VCaP (cell line): ENCODE data around the gene PPP1R14C.

Experiments used
- H3K27ac ChIP-seq: fragments of 450-650 bp; 2 replicates; pipeline ENCODE4 v1.5.1; 2017
- TF ChIP-seq, protein P1 (sequence below): fragments of 450-650 bp; conservative IDR thresholded peaks from 2 replicates; pipeline ENCODE4 v1.5.1; 2017; ENCODE audit warnings: mild to moderate bottlenecking, moderate library complexity

The PPP1R14C gene

DNA sequence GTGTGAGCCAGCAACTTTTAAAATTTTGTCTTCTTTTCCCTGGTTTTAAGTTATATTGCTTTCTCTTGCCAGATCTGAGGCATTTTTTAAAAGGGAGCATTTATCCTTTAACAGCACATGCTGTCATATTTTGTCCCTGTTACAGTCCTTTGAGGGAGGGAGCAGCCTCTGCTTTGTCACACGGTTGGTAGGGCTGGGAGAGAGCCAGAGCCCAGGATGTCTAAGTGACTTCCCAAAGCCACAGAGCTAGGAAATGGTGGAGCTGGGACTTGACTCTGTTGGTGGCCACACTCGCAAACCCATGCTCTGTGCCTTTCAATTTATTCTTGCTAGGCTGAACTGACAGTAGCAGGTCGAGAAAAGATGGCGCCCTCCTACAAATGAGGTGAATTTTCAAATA, 145.6 kb downstream of the PPP1R14C start:
- no peak overlapping the region for H3K27ac ChIP-seq
- TF ChIP-seq, protein P1, sequence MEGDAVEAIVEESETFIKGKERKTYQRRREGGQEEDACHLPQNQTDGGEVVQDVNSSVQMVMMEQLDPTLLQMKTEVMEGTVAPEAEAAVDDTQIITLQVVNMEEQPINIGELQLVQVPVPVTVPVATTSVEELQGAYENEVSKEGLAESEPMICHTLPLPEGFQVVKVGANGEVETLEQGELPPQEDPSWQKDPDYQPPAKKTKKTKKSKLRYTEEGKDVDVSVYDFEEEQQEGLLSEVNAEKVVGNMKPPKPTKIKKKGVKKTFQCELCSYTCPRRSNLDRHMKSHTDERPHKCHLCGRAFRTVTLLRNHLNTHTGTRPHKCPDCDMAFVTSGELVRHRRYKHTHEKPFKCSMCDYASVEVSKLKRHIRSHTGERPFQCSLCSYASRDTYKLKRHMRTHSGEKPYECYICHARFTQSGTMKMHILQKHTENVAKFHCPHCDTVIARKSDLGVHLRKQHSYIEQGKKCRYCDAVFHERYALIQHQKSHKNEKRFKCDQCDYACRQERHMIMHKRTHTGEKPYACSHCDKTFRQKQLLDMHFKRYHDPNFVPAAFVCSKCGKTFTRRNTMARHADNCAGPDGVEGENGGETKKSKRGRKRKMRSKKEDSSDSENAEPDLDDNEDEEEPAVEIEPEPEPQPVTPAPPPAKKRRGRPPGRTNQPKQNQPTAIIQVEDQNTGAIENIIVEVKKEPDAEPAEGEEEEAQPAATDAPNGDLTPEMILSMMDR: no peak

DNA sequence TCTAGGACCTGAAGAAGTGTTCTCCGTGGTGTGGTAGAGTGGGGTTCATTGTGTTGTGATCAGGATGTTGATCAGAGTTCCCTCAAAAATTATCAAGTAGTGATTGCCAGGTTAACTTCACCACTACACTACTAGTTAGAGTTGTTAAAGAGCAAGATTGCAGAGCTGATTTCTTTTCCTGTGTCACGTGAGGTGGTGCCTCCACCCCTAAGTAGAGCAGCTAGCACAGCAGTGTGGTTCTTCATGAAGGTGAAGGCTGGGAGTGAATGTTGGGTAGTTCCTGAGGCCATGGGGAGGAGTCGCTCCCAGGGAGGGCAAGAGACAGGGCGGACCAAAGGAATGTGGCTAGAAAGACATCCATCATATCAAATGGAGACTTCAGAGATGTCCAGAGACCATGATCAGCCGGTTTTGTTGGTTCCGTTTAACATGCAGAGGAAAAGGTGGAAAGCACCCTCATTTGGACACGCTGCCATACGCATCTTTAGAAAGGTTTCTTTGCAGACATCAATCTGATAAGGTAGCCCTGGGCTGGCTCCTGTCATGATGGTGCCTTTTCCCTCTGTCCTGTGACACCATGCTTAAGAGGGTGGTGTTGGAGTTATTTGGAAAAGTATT, 146.7 kb downstream of the PPP1R14C start:
- TF ChIP-seq, protein P1: no peak
- no peak overlapping the region for H3K27ac ChIP-seq

DNA sequence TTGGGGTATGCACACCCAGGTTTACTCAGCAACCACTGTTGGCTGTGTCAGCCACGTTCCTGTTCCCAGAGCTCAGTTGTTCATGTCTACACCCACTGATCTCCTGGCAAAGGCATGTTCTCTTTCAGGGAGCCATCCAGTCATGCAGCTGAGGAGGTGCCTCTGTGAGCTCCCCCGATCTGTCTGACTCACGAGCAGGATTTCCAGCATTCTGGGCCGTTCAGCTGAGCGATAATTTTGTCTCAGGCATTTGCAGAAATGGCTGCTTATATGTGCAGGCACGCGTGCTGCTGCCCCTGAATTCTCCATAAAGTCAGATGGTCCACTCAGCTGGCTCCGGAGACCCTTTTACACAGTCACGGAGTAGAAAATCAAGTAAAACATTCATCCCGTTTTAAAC, 147.6 kb downstream of the PPP1R14C start:
- TF ChIP-seq, protein P1: no peak
- no peak overlapping the region for H3K27ac ChIP-seq

DNA sequence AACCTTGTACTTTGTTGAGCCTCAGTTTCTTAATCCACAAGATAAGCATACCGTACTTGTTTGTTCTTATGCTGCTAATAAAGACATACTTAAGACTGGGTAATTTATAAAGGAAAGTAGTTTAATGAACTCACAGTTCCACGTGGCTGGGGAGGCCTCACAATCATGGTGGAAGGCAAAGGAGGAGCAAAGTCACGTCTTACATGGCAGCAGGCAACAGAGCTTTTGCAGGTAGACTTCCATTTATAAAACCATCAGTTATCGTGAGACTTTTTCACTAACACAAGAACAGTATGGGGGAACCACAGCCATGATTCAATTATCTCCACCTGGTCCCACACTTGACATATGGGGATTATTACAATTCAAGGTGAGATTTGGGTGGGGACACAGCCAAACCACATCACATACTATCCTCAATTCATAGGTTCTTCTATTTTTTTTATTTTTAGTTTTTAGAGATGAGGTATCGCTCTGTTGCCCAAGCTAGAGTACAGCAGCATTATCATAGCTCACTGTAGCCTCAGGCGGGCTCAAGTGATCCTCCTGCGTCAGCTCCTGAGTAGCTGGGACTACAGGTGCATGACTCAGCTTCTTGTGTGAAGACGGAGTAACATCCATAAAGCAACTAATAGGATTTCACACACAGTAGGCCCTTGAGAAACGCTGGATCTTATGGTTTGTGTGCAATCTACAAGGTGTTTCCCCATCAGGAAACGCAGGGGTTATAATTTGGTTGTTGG, 149.3 kb downstream of the PPP1R14C start:
- TF ChIP-seq, protein P1: no peak

DNA sequence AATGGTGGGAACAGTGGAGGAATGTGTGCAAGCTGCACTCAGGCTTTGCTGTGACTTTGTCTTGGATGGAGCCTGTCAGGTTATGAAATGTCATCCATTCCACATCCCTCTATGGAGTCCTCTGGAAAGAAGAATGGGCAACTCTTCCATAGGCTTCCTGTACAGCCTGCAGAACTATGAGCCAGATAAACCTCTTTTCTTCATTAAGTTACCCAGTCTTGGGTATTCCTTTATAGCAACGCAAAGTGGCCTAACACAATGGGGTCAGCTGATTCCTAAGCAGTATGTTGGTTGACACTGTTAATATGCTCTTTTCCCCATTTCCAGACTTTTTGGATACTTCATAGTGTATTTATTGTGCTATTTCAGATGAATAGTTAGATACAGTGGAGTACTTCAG, 150.2 kb downstream of the PPP1R14C start:
- TF ChIP-seq, protein P1: no peak
- H3K27ac ChIP-seq: no peak overlapping the region

More for the DNA sequence above, 149.3 kb downstream of the PPP1R14C start:
- no peak overlapping the region for H3K27ac ChIP-seq

DNA sequence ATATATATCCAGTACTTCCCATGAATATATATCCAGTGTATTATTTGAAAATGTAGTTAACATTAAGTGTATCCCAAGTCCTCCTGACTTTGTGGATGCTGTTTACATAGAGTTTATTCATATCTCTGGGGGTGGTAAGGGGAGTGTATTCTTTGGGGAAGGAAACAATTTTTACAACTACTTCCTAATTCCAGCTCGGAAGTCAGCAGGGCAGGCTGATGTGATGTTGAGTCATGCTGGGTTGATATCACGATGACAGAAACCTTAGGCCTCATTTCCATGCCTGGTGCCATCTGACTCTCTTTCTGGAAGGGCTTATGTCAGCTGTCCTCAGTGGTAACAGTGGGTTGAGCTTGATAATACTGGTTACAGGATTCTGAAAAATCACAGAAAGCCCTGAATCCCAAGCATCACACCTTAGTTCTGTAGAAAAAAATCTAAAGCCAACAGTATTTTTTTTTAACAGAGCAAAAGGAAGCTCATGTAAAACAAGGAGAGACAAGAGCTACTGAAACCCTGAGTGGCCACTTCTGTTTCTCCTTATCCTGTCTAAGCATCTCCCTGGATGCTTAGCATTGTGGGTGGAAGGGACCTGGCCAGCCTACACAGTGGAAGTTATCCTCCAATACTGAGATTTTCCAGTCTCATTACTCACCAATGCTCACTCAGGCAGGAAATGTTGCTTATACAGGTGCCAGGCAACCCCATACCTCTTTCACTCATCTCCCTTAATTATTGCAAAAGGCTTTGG, 150.8 kb downstream of the PPP1R14C start:
- no peak overlapping the region for H3K27ac ChIP-seq
- TF ChIP-seq, protein P1: no peak

DNA sequence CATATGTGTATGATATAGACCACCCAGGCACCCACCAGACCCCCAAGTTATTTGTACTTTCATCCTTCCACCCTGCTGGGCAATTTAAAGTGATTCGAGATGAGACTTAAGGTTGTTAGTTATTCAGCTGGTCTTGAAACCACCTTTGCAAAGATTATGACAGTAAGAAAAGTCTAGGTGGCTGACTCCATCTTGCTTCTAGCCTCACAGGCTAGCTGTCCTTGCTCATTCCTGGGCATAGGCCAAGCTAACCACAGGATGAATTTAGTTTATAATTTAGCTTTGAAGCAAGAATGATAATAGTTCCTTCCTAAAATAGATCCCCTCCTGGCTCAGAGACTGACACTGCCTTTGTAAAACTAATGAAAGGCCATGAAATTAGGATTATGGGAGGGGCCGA, 154.0 kb downstream of the PPP1R14C start:
- TF ChIP-seq, protein P1: no peak
- no peak overlapping the region for H3K27ac ChIP-seq
